Trophoblast cell (in vitro differentiated cells and primary cell): Measurements from ENCODE around the gene HERC2.

Source experiments
- DNase-seq, 2 donors: peaks; one replicate each; pipeline ENCODE4 v3.0.0-alpha.2; 2016
- H2AFZ ChIP-seq: 2 replicates; pipeline ENCODE4 v1.6.1; 2013; ENCODE audit warnings: low read length, moderate library complexity, mild to moderate bottlenecking; ENCODE audit not compliant: insufficient read depth, poor library complexity
- H2AK5ac ChIP-seq: 2 replicates; pipeline ENCODE4 v1.6.1; 2013; ENCODE audit warnings: mild to moderate bottlenecking, low read length
- H2BK120ac ChIP-seq: 2 replicates; pipeline ENCODE4 v1.6.1; 2013; ENCODE audit warnings: low read length, mild to moderate bottlenecking, moderate library complexity; ENCODE audit not compliant: insufficient read depth, poor library complexity
- H2BK12ac ChIP-seq: 2 replicates; pipeline ENCODE4 v1.6.1; 2013; ENCODE audit warnings: mild to moderate bottlenecking, low read length, moderate library complexity
- H2BK5ac ChIP-seq: 2 replicates; pipeline ENCODE4 v1.6.1; 2013; ENCODE audit warnings: low read length, low read depth, moderate library complexity, mild to moderate bottlenecking; ENCODE audit not compliant: poor library complexity
- H3K14ac ChIP-seq: 2 replicates; pipeline ENCODE4 v1.6.1; 2013; ENCODE audit warnings: mild to moderate bottlenecking, low read length
- H3K18ac ChIP-seq: 2 replicates; pipeline ENCODE4 v1.6.1; 2013; ENCODE audit warnings: mild to moderate bottlenecking, low read length
- H3K23ac ChIP-seq: 2 replicates; pipeline ENCODE4 v1.6.1; 2013; ENCODE audit warnings: low read length
- H3K27ac ChIP-seq: 2 replicates; pipeline ENCODE4 v1.5.1; 2013; ENCODE audit warnings: low read depth, mild to moderate bottlenecking, inconsistent platforms, low read length, moderate library complexity
- H3K27me3 ChIP-seq: 2 replicates; pipeline ENCODE4 v1.6.1; 2013; ENCODE audit warnings: inconsistent platforms, mild to moderate bottlenecking, low read length, moderate library complexity; ENCODE audit not compliant: insufficient read depth
- H3K36me3 ChIP-seq, 2 experiments: 1 replicate in 1 of 2; 2 replicates in 1 of 2; pipeline ENCODE4 v1.6.1; 2013; ENCODE audit warnings: low read length in 2 of 2, mild to moderate bottlenecking in 2 of 2, moderate library complexity in 1 of 2; ENCODE audit not compliant: insufficient read depth in 2 of 2, control insufficient read depth in 1 of 2
- H3K4ac ChIP-seq: 2 replicates; pipeline ENCODE4 v1.6.1; 2013; ENCODE audit warnings: low read depth, mild to moderate bottlenecking, low read length, moderate library complexity
- H3K4me1 ChIP-seq, 2 experiments: 1 replicate in 1 of 2; 2 replicates in 1 of 2; pipeline ENCODE4 v1.6.1; 2013; ENCODE audit warnings: low read length in 2 of 2, mild to moderate bottlenecking in 2 of 2, moderate library complexity in 1 of 2; ENCODE audit not compliant: insufficient read depth in 2 of 2, control insufficient read depth in 1 of 2
- H3K4me2 ChIP-seq: 2 replicates; pipeline ENCODE4 v1.6.1; 2013; ENCODE audit warnings: inconsistent platforms, mild to moderate bottlenecking, low read length, moderate library complexity
- H3K4me3 ChIP-seq: 2 replicates; pipeline ENCODE4 v1.5.1; 2013; ENCODE audit warnings: mild to moderate bottlenecking, low read depth, low read length, inconsistent platforms
- H3K79me1 ChIP-seq: one replicate; pipeline ENCODE4 v1.6.1; 2013; ENCODE audit warnings: low read length
- H3K79me2 ChIP-seq: 2 replicates; pipeline ENCODE4 v1.6.1; 2013; ENCODE audit warnings: low read length, mild to moderate bottlenecking; ENCODE audit not compliant: control insufficient read depth, insufficient read depth, poor library complexity
- H3K9ac ChIP-seq: 2 replicates; pipeline ENCODE4 v1.6.1; 2013; ENCODE audit warnings: mild to moderate bottlenecking, low read length
- H3K9me3 ChIP-seq: 2 replicates; pipeline ENCODE4 v1.6.1; 2013; ENCODE audit warnings: low read depth, mild to moderate bottlenecking, control low read depth, inconsistent platforms, low read length; ENCODE audit not compliant: insufficient read depth
- H4K12ac ChIP-seq: 2 replicates; pipeline ENCODE4 v1.6.1; 2013; ENCODE audit warnings: low read depth, mild to moderate bottlenecking, low read length, moderate library complexity
- H4K8ac ChIP-seq: 2 replicates; pipeline ENCODE4 v1.6.1; 2013; ENCODE audit warnings: low read depth, mild to moderate bottlenecking, low read length, moderate library complexity
- H4K91ac ChIP-seq: one replicate; pipeline ENCODE4 v1.6.1; 2013; ENCODE audit warnings: low read depth, mild to moderate bottlenecking, low read length, moderate library complexity
- WGBS: extraction: QIAGEN DNeasy Blood & Tissue Kit; methylation state at CpG from one replicate; pipeline ENCODE4 v1.1.7; 2013; ENCODE audit warnings: missing lambda C conversion rate; ENCODE audit not compliant: insufficient read length, insufficient coverage; ENCODE audit errors: extremely low coverage; 5-methylcytosine and 5-hydroxymethylcytosine counted together

HERC2 gene

GRCh38 chr15:28098766-28099554 is 223.0 kb downstream of the HERC2 start, which contains the start of gene OCA2:
TSS of gene OCA2 (minus strand) at chr15:28099315. CDS start at chr15:28081874, 17,441 bp downstream.
- Histone ChIP-seq H3K4me1 (peaks cover 20 to 25% of the 10 kb centered on the region in 2 experiments), H3K27ac (no peak within 1 kb of the TSS), H3K79me1 (no peaks in the 10 kb centered on the region), H4K12ac (no peak within 1 kb of the TSS), H3K79me2 (no peaks in the 10 kb centered on the region), H2BK120ac (no peak within 1 kb of the TSS), H3K36me3 (no peaks in the 10 kb centered on the region), H3K27me3 (peaks cover 61% of the 10 kb centered on the region), H2AK5ac (no peak within 1 kb of the TSS), H3K4me3 (no peak within 1 kb of the TSS), H2AFZ (no peak within 1 kb of the TSS), H3K4ac (no peak within 1 kb of the TSS), H2BK12ac (no peak within 1 kb of the TSS), H2BK5ac (no peak within 1 kb of the TSS), H3K9me3 (peaks cover 16% of the 10 kb centered on the region), H3K14ac (no peak within 1 kb of the TSS), H4K91ac (no peak within 1 kb of the TSS), H3K23ac (no peak within 1 kb of the TSS), H4K8ac (no peak within 1 kb of the TSS), H3K9ac (no peak within 1 kb of the TSS), H3K4me2 (peak within 1 kb of the TSS; percentile 52), H3K18ac (no peak within 1 kb of the TSS)
- WGBS = no CpG with 5 or more reads among the region's 52 CpGs
- peak in 1 of 2 donors; percentile 23 for DNase-seq

DNA sequence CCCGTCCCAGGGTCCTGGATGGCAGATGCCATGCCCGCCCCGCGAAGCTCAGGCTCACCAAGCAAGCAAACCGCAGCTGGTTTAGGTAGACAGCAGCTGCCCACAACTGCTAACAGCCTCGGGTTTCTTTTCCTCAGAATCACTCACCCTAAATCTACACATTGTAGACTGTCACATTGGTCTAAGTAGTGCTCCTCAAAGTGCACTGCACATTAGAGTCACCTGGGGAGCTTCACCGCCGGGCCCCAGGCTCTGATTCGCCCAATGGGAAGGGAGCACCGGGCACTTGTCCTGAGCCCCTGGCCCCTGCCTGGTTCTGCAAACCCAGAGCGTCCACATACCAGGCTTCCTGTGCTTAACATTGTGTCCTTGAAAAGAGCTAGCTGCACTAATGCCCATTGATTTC is 223.6 kb downstream of the HERC2 start:
- no peak overlapping the region for H3K23ac ChIP-seq
- H3K79me1 ChIP-seq = no peaks in the 10 kb centered on the region
- H3K14ac ChIP-seq = no peak overlapping the region
- H3K79me2 ChIP-seq = no peaks in the 10 kb centered on the region
- no peak overlapping the region for H3K18ac ChIP-seq
- H4K91ac ChIP-seq = no peak overlapping the region
- no peak overlapping the region for H2AFZ ChIP-seq
- no peak overlapping the region for H2BK120ac ChIP-seq
- no peak overlapping the region for H4K12ac ChIP-seq
- H2AK5ac ChIP-seq = no peak overlapping the region
- H2BK12ac ChIP-seq = no peak overlapping the region
- no peak overlapping the region for H3K4ac ChIP-seq
- no peak overlapping the region for H3K4me2 ChIP-seq
- no peak overlapping the region for H3K9ac ChIP-seq
- H3K9me3 ChIP-seq = peaks cover 17% of the 10 kb centered on the region
- DNase-seq = no peak
- H2BK5ac ChIP-seq = no peak overlapping the region
- WGBS = no CpG with 5 or more reads among the region's 11 CpGs
- H4K8ac ChIP-seq = no peak overlapping the region
- no peak overlapping the region for H3K4me3 ChIP-seq
- peaks cover 20 to 25% of the 10 kb centered on the region in 2 experiments for H3K4me1 ChIP-seq
- no peaks in the 10 kb centered on the region for H3K36me3 ChIP-seq
- H3K27ac ChIP-seq = no peak overlapping the region
- H3K27me3 ChIP-seq = peaks cover 66% of the 10 kb centered on the region

GRCh38 chr15:28097656-28098359 is 224.2 kb downstream of the HERC2 start:
- Histone ChIP-seq H3K79me1 (no peaks in the 10 kb centered on the region), H3K36me3 (no peaks in the 10 kb centered on the region), H4K91ac (no peak overlapping the region), H3K14ac (no peak overlapping the region), H3K27ac (no peak overlapping the region), H3K4me2 (no peak overlapping the region), H3K23ac (no peak overlapping the region), H3K9me3 (peaks cover 17% of the 10 kb centered on the region), H3K4me3 (no peak overlapping the region), H3K4me1 (peaks cover 20 to 25% of the 10 kb centered on the region in 2 experiments), H4K12ac (no peak overlapping the region), H2AK5ac (no peak overlapping the region), H2BK5ac (no peak overlapping the region), H2BK12ac (no peak overlapping the region), H3K27me3 (peaks cover 66% of the 10 kb centered on the region), H3K4ac (no peak overlapping the region), H3K9ac (no peak overlapping the region), H4K8ac (no peak overlapping the region), H3K79me2 (no peaks in the 10 kb centered on the region), H2BK120ac (no peak overlapping the region), H3K18ac (no peak overlapping the region), H2AFZ (no peak overlapping the region)
- WGBS = no CpG with 5 or more reads among the region's 5 CpGs
- DNase-seq = no peak

- Histone ChIP-seq H2BK120ac (no peak overlapping the region), H2BK12ac (no peak overlapping the region), H3K4me3 (peak overlapping the region; percentile 27), H3K14ac (no peak overlapping the region), H3K79me2 (no peaks in the 10 kb centered on the region), H4K12ac (no peak overlapping the region), H2AFZ (peak overlapping the region; percentile 47), H3K4me2 (peak overlapping the region; percentile 71), H3K4me1 (peaks cover 20 to 25% of the 10 kb centered on the region in 2 experiments), H3K18ac (no peak overlapping the region), H3K9ac (no peak overlapping the region), H4K8ac (no peak overlapping the region), H3K9me3 (peaks cover 17% of the 10 kb centered on the region), H2AK5ac (no peak overlapping the region), H4K91ac (no peak overlapping the region), H3K27me3 (peaks cover 66% of the 10 kb centered on the region), H2BK5ac (no peak overlapping the region), H3K4ac (no peak overlapping the region), H3K36me3 (no peaks in the 10 kb centered on the region), H3K27ac (no peak overlapping the region), H3K23ac (no peak overlapping the region), H3K79me1 (no peaks in the 10 kb centered on the region)
- WGBS = no CpG with 5 or more reads among the region's 72 CpGs
- DNase-seq = no peak
Measured at GRCh38 chr15:28096670-28097431, 225.1 kb downstream of the HERC2 start.
